Activated gamma-delta T cell (primary cell): ENCODE measurements around the gene SEPTIN6.

Experiments
- DNase-seq: peaks from one replicate; lab custom pipeline; 2025; lab: John Stamatoyannopoulos, UW
- total RNA-seq, 2 donors: gene quantifications; one replicate each; lab custom pipeline; 2026; lab: John Stamatoyannopoulos, UW

SEPTIN6 gene
- total RNA-seq, result 244 to 417 reads per million in 2 donors

GRCh38 chrX:119693040-119693995 lies at the start of gene SEPTIN6:
SEPTIN6 (minus strand) TSS chrX:119693168; CDS start chrX:119693105, 63 bp downstream.
- DNase-seq, result peak; percentile 72

- DNase-seq, result no peak
Measured at GRCh38 chrX:119738742-119739141, 45.8 kb upstream of the SEPTIN6 start.

GRCh38 chrX:119736206-119736764 lies 43.3 kb upstream of the SEPTIN6 start:
- no peak for DNase-seq

- DNase-seq, result no peak
Measured at GRCh38 chrX:119735467-119735866, 42.5 kb upstream of the SEPTIN6 start.

- no peak for DNase-seq
Measured at GRCh38 chrX:119734897-119735339, 42.0 kb upstream of the SEPTIN6 start.

- DNase-seq, result no peak
Measured at GRCh38 chrX:119729408-119730201, 36.6 kb upstream of the SEPTIN6 start.

GRCh38 chrX:119728487-119728886 lies 35.5 kb upstream of the SEPTIN6 start:
- DNase-seq, result no peak

GRCh38 chrX:119726900-119727555 lies 34.1 kb upstream of the SEPTIN6 start:
- no peak for DNase-seq

- DNase-seq, result no peak
Measured at GRCh38 chrX:119721926-119722325, 29.0 kb upstream of the SEPTIN6 start.

- DNase-seq, result no peak
Measured at GRCh38 chrX:119721487-119721886, 28.5 kb upstream of the SEPTIN6 start.

- no peak for DNase-seq
Measured at GRCh38 chrX:119709630-119710029, 16.7 kb upstream of the SEPTIN6 start.

GRCh38 chrX:119708936-119709335 lies 16.0 kb upstream of the SEPTIN6 start:
- DNase-seq, result no peak

- no peak for DNase-seq
Measured at GRCh38 chrX:119706616-119707015, 13.6 kb upstream of the SEPTIN6 start.

GRCh38 chrX:119698845-119699244 lies 5.9 kb upstream of the SEPTIN6 start:
- DNase-seq, result no peak

GRCh38 chrX:119696251-119696890 lies 3.4 kb upstream of the SEPTIN6 start:
- DNase-seq, result no peak

GRCh38 chrX:119695535-119696050 lies 2.6 kb upstream of the SEPTIN6 start:
- no peak for DNase-seq

- DNase-seq, result no peak
Measured at GRCh38 chrX:119694601-119695534, 1.9 kb upstream of the SEPTIN6 start.

GRCh38 chrX:119693996-119694451 lies 1.1 kb upstream of the SEPTIN6 start:
- no peak for DNase-seq

GRCh38 chrX:119692191-119693039 lies 553 bp downstream of the SEPTIN6 start:
- peak; percentile 60 for DNase-seq
